Measurements from ENCODE around the gene CFAP74. TPM values are rescaled to one million over a fixed set of nuclear protein-coding genes. Genes with fewer than 3 reads are reported as not detected.
A peak's percentile ranks its signal among the peaks of the same experiment; 100 is the strongest.

CFAP74 gene
- total RNA-seq, 1 experiment from 2014 or later, result 0.28 TPM

DNA sequence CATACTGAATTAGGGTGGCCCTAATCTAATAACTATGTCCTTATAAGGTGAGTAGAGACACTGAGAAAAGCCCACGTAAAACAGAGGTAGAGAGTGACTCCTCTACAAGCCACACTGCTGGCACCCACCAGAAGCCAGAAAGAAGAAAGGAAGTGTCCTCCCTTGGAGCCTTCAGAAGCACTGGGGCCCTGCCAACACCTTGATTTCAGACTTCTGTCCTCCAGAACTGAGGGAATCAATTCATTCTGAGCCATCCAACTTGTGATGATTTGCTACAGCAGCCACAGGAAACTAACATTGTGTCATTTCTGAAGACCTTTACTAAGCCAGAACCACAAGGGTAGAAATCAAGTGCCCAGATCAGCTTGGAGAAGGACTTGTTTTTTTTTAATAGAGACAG, 127.7 kb downstream of the CFAP74 start:
- Histone ChIP-seq H3K18ac (ENCODE audit: insufficient read length, low read depth, low read length) (no peak overlapping the region), H2BK15ac (ENCODE audit: low read depth, low read length) (no peak overlapping the region), H3K9ac (ENCODE audit: extremely low read depth, insufficient read length, low read length) (no peak overlapping the region), H2BK120ac (ENCODE audit: low read depth, low read length, poor library complexity, severe bottlenecking) (no peak overlapping the region), H3K27ac (ENCODE audit: insufficient read length, low read depth, low read length) (no peak overlapping the region), H3K4me2 (ENCODE audit: insufficient read depth, insufficient read length, low read length) (no peak overlapping the region), H3K4me1 (ENCODE audit: insufficient read depth, low read length) (no peaks in the 10 kb centered on the region), H4K5ac (ENCODE audit: insufficient read length, low read depth, low read length) (no peak overlapping the region), H3K23me2 (ENCODE audit: insufficient read length, low read depth, low read length, poor library complexity, severe bottlenecking) (no peaks in the 10 kb centered on the region), H2BK12ac (ENCODE audit: insufficient read length, low read depth, low read length) (no peak overlapping the region), H4K8ac (replicated peaks; ENCODE audit: insufficient read length, low read depth, low read length) (no peak overlapping the region), H3K4ac (ENCODE audit: low read depth, low read length) (no peak overlapping the region), H2AK5ac (ENCODE audit: insufficient read length, low read length) (no peak overlapping the region), H3K27me3 (ENCODE audit: insufficient read depth, low read length) (no peaks in the 10 kb centered on the region), H2BK20ac (ENCODE audit: low read depth, low read length, poor library complexity, severe bottlenecking) (no peak overlapping the region), H2BK5ac (ENCODE audit: insufficient read length, low read length) (no peak overlapping the region), H3K23ac (ENCODE audit: insufficient read length, low read depth, low read length) (no peak overlapping the region), H3K79me2 (ENCODE audit: insufficient read depth, low read length) (peaks cover 85% of the 10 kb centered on the region), H3K9me3 (ENCODE audit: control insufficient read depth, low read depth, low read length) (no peaks in the 10 kb centered on the region), H3K79me1 (ENCODE audit: insufficient read depth, low read depth, low read length, poor library complexity, severe bottlenecking) (peaks cover 6% of the 10 kb centered on the region), H4K20me1 (ENCODE audit: control insufficient read depth, insufficient read depth, insufficient read length) (no peaks in the 10 kb centered on the region), H3K56ac (ENCODE audit: insufficient read length, low read depth, low read length) (no peak overlapping the region), H3K14ac (ENCODE audit: insufficient read depth, low read length) (no peak overlapping the region), H3T11ph (ENCODE audit: low read length) (no peak overlapping the region), H2AFZ (ENCODE audit: low read length) (no peak overlapping the region), H4K91ac (ENCODE audit: insufficient read length, low read depth, low read length) (no peak overlapping the region)
- Mint-ChIP-seq H3K27me3 (ENCODE audit: low read depth) (no peaks in the 10 kb centered on the region), H3K4me1 (peaks cover 44% of the 10 kb centered on the region in 2 experiments), H3K4me3 (no peak overlapping the region), H3K9me3 (peaks cover 8 to 12% of the 10 kb centered on the region in 2 experiments; a peak in 4 of 5 replicates), H3K27ac (peak overlapping the region in 2 of 3 experiments; percentile 80 to 86; a peak in 4 of 7 replicates), H3K36me3 (ENCODE audit: insufficient read depth in 1 of 3, low read depth in 3 of 3) (peaks cover 57 to 60% (median 60%) of the 10 kb centered on the region in 3 experiments)
- TF ChIP-seq, protein P1, sequence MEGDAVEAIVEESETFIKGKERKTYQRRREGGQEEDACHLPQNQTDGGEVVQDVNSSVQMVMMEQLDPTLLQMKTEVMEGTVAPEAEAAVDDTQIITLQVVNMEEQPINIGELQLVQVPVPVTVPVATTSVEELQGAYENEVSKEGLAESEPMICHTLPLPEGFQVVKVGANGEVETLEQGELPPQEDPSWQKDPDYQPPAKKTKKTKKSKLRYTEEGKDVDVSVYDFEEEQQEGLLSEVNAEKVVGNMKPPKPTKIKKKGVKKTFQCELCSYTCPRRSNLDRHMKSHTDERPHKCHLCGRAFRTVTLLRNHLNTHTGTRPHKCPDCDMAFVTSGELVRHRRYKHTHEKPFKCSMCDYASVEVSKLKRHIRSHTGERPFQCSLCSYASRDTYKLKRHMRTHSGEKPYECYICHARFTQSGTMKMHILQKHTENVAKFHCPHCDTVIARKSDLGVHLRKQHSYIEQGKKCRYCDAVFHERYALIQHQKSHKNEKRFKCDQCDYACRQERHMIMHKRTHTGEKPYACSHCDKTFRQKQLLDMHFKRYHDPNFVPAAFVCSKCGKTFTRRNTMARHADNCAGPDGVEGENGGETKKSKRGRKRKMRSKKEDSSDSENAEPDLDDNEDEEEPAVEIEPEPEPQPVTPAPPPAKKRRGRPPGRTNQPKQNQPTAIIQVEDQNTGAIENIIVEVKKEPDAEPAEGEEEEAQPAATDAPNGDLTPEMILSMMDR (conservative IDR thresholded peaks at IDR 0.05), result no peak
- WGBS (ENCODE audit: extremely low coverage, insufficient read length, low lambda C conversion rate), result no CpG with 5 or more reads among the region's 1 CpG
- DNase-seq, result no peak
